LoVo (cell line): ENCODE measurements around the gene ITPR2.
"Not testable (repeated sequence)": the region's sequence is repeated elsewhere in the genome, so short reads cannot be mapped to it uniquely, and the experiment has no call there.

Experiments
- DNase-seq: peaks from one replicate; pipeline ENCODE4 v3.0.0-alpha.2; 2016; ENCODE audit warnings: low spot score

Gene ITPR2

DNA sequence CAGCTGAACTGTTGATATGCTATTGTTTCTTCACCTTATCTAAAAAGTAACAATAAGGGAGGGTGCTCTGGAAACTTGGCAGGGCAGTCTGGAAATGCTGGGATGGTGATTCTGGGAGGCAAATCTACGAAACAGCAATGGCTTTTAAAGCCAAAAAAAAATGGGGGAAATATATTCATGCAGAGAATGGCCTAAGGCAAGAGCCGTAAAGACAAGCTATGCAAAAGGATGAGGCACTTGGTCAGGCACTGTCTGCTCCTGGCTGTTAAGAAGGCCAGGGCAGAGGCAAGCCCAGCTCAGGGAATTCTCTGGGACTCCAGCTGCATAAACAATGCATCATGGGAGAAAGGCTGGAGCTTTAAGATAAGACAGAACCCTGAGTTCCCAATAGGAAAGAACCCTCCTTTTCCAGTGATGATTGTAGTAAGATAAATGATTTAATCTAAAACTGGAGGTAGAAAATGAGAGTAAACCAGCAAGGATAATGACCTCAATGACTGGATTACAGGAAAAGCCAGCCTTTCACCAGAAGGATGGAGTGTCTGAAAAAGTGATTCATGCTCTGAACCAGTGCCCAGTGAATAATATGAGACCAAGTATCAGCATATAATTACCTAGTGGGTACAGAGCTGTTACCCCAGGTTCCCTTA lies 46.0 kb downstream of the ITPR2 start:
- no peak for DNase-seq

DNA sequence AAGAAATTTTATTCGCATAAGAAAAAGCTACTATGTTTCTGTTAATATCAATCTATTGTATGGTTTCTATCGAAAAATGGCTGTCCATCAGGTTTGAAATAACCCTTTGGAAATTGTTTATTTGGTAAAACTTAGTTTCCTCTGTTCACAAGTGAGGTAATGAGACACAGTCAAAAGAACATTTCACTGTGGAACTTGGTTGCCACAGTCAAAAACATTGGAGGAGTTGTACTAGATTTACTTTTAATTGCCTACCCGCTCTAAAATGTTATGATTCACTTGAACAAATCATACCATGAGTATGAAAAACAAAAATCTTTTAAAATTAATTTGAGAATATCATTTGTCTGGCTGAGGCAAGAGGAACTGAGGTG lies 46.5 kb downstream of the ITPR2 start:
- no peak for DNase-seq

DNA sequence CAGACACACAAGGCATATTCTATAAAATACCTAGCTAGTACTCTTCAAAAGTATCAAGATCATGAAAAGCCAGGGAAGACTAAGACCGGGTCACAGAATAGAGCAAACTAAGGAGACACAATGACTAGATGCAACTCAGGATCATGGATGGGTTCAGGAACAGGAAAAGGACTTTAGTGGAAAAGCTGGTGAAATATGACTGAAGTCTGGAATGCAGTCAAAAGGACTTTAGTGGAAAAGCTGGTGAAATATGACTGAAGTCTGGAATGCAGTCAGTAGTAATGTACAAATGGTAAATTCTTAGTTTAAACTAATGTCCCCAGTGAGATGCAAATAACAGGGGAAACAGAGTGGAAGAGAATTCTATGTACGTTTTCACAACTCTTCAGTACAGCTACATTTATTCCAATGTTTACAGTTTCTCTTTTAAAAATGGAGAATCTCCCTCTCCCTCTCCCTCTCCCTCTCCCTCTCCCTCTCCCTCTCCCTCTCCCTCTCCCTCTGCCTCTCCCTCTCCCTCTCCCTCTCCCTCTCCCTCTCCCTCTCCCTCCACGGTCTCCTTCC lies 49.1 kb downstream of the ITPR2 start:
- DNase-seq: not testable (repeated sequence)

DNA sequence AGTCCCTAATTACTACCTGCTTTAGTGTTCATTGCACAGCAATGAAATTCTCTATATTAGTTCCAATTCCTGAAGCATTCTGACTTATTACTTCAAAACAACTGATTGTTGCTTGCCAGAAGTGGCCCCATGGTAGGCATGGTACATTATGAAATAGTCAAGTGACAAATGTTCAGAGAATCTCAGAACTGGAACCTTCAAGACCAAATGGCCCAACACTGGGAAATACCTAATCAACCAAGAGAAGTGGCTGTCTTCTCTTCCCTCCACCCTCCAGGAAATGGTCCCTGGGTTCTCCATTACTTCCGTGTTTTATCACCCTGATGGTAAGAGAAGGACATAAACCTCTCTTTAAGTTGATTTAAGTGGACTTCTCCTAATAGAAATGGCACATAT lies 49.9 kb downstream of the ITPR2 start:
- no peak for DNase-seq

DNA sequence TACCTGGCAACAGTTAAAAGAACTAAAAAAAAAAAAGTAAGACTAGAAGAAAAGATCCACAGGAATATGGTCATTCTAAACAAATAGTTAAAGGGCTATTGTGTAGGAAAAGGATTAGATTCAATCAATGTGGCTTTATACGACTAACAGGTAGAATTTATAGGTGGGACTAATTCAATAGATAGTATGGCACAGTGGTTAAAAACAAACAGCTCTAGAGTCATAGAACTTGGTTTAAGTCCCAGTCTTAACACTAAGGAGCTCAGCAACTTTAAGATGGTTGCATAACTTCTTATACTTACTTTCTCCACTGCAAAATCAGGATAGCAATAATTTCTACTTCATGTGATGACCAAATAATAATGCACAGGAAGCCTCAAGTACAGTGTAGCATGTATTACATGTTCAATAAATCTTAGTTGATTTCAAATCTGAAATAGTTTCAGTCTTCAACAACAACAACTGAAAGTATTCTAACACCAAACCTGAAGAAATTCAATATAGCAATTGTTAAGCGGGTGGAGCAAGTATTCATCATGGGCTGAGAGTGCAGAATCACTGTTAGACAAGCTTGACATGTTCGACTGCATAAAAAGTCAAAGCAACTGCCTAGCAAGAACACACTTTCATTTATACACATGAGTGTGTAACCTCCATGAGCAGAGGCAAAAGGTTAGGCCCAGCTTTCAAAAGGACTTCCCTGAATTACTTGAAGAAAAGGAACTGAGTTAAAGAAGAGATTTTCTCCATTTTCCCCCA lies 50.4 kb downstream of the ITPR2 start:
- no peak for DNase-seq

DNA sequence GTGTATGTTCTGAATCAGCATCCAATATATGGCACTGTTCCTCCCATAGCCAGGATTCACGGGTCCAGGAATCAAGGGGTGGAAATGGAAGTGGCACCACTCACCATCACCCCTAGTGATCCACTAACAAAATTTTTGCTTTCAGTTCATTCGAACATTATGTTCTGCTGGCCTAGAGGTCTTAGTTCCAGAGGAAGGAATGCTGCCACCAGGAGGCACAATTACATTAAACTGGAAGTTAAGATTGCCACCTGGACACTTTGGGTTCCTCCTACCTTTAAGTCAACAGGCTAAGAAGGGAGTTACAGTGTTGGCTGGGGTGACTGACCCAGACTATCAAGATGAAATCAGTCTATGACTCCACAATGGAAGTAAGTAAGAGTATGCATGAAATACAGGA lies 52.3 kb downstream of the ITPR2 start:
- DNase-seq: not testable (repeated sequence)

DNA sequence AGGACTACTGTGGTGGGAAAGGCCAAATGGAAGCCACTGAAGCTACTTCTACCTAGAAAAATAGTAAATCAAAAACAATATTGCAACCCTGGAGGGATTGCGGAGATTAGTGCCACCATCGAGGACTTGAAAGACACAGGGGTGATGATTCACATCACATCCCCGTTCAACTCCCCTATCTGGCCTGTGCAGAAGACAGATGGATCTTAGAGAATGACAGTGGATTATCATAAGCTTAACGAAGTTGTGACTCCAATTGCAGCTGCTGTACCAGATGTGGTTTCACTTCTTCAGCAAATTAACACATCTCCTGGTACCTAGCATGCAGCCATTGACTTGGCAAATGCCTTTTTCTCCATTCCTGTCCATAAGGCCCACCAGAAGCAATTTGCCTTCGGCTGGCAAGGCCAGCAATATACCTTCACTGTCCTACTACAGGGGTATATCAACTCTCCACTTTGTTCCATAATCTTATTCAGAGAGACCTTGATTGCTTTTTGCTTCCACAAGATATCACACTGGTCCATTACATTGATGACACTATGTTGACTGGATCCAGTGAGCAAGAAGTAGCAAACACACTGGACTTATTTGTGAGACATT lies 54.7 kb downstream of the ITPR2 start:
- DNase-seq: not testable (repeated sequence)

DNA sequence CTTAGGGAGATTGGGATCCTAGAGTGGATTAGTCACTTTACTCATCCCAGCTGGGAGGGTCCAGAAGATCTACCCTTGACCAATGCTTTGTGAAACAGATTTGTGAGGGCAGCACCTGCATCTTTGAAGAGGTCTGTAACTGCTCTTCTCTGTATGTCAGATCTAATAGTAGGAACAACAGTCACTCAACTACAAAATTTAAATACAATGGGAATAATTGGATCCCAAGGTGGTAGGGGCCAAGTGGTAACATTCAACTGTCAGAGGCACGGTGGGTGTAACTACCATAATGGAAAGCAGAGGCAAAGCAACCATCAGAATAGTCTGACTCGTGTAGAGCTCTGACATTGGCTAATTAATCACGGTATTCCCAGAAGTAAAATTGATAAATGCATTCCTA lies 55.8 kb downstream of the ITPR2 start:
- no peak for DNase-seq

DNA sequence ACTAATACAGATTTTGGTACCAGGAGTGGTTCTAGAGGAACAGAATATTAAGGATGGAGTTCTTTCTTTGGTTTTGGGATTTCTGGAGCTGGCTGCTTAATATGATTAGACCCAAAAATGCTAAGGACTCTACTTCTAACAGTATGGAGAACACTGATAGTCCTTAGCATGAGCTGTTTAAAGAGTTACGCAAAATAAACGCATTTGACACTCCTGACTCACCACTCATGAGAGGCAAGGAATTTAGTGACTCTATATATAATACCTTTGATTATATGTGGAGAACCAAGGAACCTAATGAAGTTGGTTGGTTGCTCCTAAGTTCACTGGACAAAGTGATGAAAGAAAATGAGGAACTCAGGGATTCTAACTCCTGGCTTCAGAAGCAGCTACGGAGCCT lies 57.0 kb downstream of the ITPR2 start:
- DNase-seq: not testable (repeated sequence)

DNA sequence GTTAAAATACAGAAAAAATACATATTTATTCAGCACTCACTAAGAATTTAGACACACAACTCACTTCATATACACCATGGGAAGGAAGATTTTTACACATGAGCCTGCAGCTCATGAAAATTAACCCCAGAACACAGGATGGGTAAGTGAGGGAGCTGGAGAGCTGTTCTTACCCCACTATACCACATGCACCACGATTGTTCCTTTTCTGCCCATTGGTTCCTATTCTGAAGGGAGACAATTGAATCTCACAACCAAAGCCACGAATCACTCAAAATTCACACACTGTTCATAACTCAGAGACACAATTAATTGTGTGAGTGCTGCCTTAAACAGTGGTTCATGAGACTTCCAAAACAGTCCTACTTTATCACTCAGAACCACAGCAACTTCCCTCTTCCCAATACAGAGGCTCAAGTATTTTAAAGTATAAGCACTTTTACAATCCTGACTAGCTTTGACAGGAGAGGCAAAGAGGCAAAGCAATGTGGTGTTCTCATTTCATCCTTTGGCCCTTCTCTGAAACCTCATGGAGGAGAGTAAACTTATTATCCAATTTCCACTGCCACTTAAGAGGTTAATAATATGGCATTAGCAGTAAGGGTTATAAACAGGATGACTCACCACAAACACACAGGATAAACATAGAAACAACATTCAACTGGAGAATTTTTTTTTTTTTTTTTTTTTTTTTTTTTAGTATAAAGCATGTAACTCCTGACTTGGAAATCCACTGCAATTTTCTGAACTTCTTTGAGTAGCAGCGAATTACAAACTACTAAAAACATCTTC lies 59.5 kb downstream of the ITPR2 start:
- no peak for DNase-seq

DNA sequence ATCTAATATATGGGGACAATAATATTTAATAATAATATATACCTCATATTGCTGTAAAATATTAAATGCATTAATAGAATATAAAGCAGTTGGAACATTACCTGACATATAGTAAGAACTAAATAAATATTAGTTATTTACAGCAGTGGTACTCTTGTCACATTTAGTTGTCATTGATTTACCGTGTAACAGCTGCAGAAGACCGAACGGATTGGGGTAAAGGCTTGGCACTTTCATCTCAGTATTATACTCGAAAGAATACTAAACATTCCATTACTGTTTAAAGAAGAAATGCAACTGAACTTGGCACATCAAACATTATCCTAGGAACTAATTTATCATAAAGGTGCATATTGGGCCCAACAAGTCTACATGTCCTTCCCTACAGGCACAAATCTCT lies 61.1 kb downstream of the ITPR2 start:
- DNase-seq: no peak

DNA sequence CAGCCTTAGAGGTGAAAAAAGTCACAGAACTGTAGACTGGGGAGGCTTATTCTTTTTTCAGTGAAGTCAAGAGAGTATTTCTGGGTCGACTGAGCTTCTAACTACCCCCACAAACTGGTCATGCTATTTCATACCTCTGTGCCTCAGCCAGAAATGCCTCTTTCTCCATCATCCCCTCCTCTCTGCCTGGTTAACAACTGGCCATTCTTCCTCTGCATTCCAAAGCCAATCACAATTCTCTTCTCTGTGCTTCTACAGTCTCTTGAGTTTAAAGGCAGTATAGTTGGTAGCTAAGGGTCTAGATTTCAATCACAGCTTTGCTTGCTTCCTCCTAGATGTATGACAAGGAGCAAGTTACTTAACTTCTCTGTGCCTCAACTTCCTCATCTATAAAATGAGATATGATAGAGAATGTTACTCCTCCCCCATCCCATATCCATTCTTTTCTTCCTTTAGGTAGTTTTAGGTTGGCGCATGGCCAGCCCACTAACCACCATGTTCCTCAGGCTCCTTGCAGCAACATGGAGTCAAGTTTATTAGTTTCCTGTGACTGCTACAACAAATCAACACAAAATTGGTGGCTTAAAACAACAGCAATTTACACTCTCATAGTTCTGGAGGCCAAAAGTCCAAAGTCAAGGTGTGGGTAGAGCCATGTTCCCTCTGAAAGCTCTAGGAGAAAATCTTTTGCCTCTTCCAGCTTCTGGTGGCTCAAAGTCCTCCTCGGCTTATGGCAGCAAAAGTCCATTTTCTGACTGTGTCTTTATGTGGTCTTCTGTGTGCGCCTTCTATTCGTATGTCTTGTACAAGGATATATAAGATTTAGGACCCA lies 62.5 kb downstream of the ITPR2 start:
- DNase-seq: no peak

DNA sequence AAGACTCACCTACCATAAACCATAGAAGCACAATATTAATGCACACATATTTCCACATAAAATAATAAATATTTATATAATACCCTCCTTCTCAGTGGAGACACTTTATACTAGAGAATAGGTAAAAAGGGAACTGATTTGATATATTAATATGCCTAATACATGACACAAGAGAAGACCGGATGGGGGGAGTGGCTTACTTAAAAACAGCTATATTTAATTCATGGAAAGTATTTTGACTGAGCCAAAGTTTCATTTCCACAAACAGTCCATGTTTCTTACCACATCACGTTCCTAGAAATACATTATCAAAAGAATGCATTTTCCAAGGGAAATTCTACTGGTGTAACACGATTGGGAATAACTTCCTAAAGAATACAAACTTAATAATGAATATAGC lies 63.4 kb downstream of the ITPR2 start:
- no peak for DNase-seq

DNA sequence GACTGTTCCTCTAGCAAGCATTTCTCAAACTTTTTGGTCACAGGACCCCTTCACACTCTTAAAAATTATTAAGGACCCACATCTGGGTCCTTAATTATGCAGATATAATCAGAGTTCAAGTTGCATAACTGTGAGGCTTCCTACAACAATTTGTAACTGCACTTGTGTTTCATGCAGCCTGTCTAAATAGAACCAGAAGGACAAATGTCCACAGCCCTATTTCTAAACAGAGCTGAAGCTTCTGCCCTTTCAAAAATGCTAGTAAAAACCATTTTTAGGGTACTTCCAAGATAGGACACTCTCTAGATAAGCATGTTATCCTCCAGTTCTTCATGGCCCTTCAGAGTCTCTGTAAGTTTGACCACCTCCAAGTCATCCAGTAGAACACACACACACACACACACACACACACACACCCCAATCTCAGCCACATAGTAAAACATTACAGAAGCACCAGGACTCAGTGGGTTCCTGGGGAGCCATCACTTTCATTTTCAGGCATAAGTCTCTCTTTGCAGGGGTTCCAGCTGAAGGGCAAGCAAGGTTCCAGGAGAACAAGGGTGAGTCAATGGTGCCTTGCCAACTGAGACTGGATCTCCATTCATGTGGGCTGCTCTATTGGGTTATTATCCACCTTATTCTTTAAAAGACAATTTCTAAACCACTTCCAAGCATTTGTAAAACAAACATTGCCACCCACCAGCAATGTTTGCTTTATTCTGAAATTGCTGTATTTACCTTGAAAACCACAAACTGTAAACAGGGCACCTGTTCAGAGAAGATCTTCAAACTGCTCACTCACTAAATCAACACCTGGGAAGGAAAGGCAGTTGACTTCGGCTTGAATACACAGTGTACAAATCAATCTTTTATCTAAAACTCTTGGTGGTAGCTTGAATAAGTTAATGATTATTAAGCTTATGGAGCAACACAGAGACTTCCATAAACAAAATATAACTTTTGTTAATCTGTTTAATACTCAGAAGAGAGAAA lies 64.1 kb downstream of the ITPR2 start:
- peak; percentile 84 for DNase-seq

DNA sequence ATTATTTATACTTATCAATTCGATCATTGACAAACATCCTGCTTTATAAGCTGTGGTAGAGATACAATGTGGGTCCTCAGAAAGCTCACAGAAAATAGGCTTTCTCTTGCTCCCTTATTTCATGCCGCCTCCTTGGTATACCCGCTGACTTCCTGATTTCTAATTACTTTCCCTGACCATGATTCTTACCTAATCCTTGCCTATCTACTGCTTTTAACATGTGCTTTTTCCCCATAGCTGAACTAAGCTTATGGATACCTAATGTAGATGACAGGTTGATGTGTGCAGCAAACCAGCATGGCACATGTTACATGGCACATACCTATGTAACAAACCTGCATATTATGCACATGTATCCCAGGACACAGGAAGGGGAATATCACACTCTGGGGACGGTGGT lies 65.1 kb downstream of the ITPR2 start:
- no peak for DNase-seq

DNA sequence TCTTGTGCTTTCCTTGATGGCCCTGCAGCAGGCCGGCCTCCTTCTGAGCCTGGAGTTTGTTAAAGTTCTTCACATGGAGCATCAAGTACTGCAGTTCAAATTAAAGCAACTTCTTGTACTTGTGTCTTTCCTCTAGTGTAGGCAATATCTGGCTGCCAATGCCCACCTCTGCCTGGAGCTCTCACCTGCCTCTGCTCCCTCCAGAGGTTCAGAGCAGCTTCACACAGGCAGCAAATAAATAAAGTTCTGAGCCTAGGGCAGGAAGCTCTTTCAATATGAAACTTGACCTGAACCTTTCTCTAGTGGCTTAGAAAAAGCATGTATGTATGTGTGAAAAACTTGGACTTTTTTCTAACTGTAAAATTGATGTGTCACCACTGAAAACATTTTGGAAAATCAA lies 65.9 kb downstream of the ITPR2 start:
- DNase-seq: no peak

DNA sequence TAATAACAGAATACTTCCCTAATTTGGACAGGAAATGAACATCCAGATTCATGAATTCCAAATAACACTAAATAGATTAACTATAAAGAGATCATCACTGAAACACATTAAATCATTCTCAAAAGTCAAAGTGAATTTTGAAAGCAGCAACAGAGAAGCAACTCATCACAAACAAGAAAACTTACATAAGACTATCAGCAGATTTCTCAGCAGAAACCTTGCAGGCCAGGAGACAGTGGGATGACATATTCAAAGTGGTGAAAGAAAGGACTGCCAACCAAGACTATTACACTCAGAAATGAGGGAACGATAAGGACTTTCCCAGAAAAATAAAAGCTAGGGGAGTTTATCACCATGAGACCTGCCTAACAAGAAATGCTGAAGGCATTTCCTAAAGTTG lies 70.8 kb downstream of the ITPR2 start:
- DNase-seq: no peak

DNA sequence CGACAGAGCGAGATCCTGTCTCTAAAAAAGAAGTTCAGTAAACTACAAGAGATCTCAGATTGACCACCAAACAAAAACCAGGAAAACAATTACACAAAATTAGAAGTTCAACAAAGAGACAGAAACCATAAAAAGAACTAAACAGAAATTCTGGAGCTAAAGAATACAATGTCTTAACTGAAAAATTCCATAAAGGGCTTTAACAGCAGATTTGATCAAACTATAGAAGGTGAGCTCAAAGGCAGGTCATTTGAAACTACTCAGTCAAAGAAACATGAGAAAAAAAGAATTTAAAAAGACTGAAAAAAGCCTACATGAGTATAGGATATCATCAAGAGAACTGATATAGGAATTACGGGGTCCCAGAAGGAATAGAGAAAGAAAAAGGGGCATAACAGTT lies 71.2 kb downstream of the ITPR2 start:
- DNase-seq: no peak

DNA sequence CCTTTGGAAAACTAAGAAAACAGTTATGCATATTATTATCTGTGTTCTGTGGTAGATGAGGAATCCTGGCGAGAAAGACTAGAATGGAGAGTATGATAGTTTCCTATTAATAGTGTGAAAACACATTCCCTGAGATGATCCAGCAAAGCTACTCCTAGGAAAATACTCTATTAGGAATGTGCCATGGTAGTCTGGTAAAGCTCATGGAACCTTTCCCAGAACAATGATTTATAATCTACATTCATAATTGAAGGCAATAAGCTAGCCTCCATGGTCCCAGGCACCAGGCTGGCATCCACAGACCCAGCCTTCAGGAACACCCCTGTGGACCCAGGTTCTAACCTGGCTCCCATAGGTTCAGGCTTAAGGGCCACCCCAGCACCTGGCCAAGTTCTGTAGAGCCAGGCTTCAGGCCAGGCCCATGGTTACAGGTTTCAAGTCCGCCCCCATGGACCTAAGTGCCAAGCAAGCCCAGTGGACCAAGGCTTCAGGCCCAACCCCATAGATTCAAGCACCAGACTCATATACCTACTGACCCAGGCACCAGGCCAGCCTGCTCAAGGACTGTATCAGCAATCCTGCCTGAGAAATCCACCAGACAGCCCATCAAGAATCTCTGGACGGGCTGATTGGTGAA lies 72.2 kb downstream of the ITPR2 start:
- DNase-seq: no peak

DNA sequence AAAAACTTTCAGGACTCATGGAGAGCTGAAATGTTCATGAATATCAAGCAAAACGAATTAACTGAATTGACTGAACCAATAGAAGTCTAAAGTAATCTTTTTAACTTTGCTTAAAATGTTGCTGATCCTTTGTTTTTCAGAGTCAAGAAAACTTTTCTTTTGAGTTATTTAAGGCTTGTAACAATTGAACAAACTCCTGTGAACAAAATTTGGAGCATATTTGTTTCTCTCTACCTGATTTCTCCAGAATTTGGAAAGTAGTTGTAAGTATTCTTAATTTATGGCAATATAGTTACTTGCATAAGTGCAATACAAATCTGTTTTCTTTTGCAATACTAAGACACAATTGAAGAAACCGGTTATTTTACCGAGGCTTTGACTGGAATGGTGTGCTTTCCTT lies 77.6 kb downstream of the ITPR2 start:
- not testable (repeated sequence) for DNase-seq
